ENCODE data around the gene RHBDD1. TPM values are rescaled to one million over a fixed set of nuclear protein-coding genes. Genes with fewer than 3 reads are reported as not detected.

Gene RHBDD1
- total RNA-seq, 1 donor from 2014 or later, result 34.9 TPM

GRCh38 chr2:226791056-226791486, 44.8 kb upstream of the RHBDD1 start:
- Mint-ChIP-seq H3K27ac (peak overlapping the region; percentile 96), H3K27me3 (no peaks in the 10 kb centered on the region), H3K4me1 (ENCODE audit: unreplicated experiment) (peaks cover 67% of the 10 kb centered on the region), H3K36me3 (peaks cover 19% of the 10 kb centered on the region), H3K9me3 (no peaks in the 10 kb centered on the region), H3K4me3 (peak overlapping the region; percentile 93)
- DNase-seq (ENCODE audit: extremely low spot score, unreplicated experiment), result no peak
- TF ChIP-seq, protein P1, sequence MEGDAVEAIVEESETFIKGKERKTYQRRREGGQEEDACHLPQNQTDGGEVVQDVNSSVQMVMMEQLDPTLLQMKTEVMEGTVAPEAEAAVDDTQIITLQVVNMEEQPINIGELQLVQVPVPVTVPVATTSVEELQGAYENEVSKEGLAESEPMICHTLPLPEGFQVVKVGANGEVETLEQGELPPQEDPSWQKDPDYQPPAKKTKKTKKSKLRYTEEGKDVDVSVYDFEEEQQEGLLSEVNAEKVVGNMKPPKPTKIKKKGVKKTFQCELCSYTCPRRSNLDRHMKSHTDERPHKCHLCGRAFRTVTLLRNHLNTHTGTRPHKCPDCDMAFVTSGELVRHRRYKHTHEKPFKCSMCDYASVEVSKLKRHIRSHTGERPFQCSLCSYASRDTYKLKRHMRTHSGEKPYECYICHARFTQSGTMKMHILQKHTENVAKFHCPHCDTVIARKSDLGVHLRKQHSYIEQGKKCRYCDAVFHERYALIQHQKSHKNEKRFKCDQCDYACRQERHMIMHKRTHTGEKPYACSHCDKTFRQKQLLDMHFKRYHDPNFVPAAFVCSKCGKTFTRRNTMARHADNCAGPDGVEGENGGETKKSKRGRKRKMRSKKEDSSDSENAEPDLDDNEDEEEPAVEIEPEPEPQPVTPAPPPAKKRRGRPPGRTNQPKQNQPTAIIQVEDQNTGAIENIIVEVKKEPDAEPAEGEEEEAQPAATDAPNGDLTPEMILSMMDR (conservative IDR thresholded peaks at IDR 0.05), result no peak

DNA sequence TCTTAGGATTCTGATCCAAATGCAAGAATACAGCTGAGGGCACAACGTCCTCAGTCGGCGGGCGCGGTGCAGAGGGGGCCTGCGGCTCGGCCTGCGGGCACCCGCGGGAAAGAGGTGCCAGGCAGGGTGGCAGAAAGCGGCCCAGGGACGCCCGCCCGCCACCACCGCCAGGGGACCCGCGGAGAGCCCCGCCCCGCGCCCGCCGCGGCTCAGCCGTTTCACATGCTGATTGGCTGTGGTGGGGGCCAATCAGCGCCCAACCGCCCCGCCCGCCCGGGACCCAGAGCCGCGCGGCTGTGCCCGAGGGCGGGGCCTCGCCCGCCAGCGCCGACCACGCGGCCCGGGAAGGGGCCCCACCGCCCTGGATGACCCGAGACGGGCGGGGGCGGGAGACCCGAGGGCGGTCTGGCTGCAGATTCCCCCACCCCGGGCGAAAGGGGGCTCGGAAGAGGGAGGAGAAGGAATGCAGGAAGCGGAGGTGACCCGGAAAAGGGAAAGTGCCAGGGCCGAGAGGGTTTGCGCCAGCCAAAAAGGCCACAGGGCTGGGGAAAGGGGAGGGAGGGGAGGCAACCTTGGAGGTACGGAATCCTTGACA, 44.3 kb upstream of the RHBDD1 start:
- no peaks in the 10 kb centered on the region for H3K9me3 Mint-ChIP-seq
- H3K27ac Mint-ChIP-seq, result peak overlapping the region; percentile 96
- H3K27me3 Mint-ChIP-seq, result no peaks in the 10 kb centered on the region
- peak; percentile 90 for DNase-seq (ENCODE audit: extremely low spot score, unreplicated experiment)
- H3K36me3 Mint-ChIP-seq, result peaks cover 23% of the 10 kb centered on the region
- TF ChIP-seq, protein P1 (conservative IDR thresholded peaks at IDR 0.05), result peak; percentile 80
- H3K4me1 Mint-ChIP-seq (ENCODE audit: unreplicated experiment), result peaks cover 67% of the 10 kb centered on the region
- H3K4me3 Mint-ChIP-seq, result peak overlapping the region; percentile 93

GRCh38 chr2:226792155-226792881, 43.5 kb upstream of the RHBDD1 start:
- Mint-ChIP-seq H3K27ac (peak overlapping the region; percentile 82), H3K4me1 (ENCODE audit: unreplicated experiment) (peaks cover 61% of the 10 kb centered on the region), H3K36me3 (peaks cover 23% of the 10 kb centered on the region), H3K9me3 (no peaks in the 10 kb centered on the region), H3K4me3 (peak overlapping the region; percentile 85), H3K27me3 (no peaks in the 10 kb centered on the region)
- no peak for DNase-seq (ENCODE audit: extremely low spot score, unreplicated experiment)
- TF ChIP-seq, protein P1 (conservative IDR thresholded peaks at IDR 0.05), result no peak

GRCh38 chr2:226793646-226794045, 42.2 kb upstream of the RHBDD1 start:
- Mint-ChIP-seq H3K4me1 (ENCODE audit: unreplicated experiment) (peaks cover 53% of the 10 kb centered on the region), H3K9me3 (no peaks in the 10 kb centered on the region), H3K27ac (peak overlapping the region; percentile 61), H3K4me3 (peak overlapping the region; percentile 85), H3K36me3 (peaks cover 23% of the 10 kb centered on the region), H3K27me3 (no peaks in the 10 kb centered on the region)
- TF ChIP-seq, protein P1 (conservative IDR thresholded peaks at IDR 0.05), result no peak
- DNase-seq (ENCODE audit: extremely low spot score, unreplicated experiment), result no peak

DNA sequence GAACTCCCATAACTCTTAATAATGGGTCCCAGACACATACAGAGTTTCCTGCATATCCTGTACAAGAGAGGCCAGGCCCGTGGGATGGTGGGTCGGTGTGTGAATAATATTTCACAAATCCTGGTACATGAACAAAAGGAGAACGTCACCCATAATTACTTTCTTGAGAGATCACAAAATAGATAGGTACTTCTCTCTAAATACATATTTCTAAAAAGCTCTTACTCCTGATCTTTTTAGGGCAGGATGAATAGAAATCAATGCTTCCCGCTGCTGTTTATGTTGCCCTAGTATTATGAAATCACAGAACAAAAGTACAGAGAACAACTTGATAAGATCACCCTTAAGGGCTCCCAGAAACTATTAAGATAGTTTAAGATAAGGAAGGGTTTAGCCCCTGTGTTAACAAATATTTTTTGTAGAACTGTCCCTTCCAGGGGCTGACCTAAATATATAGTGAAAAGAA, 41.6 kb upstream of the RHBDD1 start:
- Mint-ChIP-seq H3K4me1 (ENCODE audit: unreplicated experiment) (peaks cover 47% of the 10 kb centered on the region), H3K36me3 (peaks cover 23% of the 10 kb centered on the region), H3K27me3 (no peaks in the 10 kb centered on the region), H3K4me3 (peak overlapping the region; percentile 85), H3K27ac (peak overlapping the region; percentile 61), H3K9me3 (no peaks in the 10 kb centered on the region)
- TF ChIP-seq, protein P1 (conservative IDR thresholded peaks at IDR 0.05), result no peak
- DNase-seq (ENCODE audit: extremely low spot score, unreplicated experiment), result no peak
